OCI-LY1 (cell line): Measurements from ENCODE around the gene CACNA2D3.

Experiments
- H2AFZ ChIP-seq: fragments of 200-600 bp; sonication (generic), shearing (Covaris generic); 2 replicates; pipeline ENCODE4 v1.6.0; 2014; ENCODE audit warnings: antibody characterized with exemption, mild to moderate bottlenecking, low read length
- H3F3A ChIP-seq: fragments of 200-600 bp; sonication (generic), shearing (Covaris generic); 2 replicates; pipeline ENCODE4 v1.6.0; 2014; ENCODE audit warnings: mild to moderate bottlenecking, antibody characterized with exemption, low read length, moderate library complexity; ENCODE audit not compliant: insufficient read depth
- H3K27ac ChIP-seq: fragments of 200-600 bp; sonication (generic); 2 replicates; pipeline ENCODE4 v1.5.1; 2014; ENCODE audit warnings: low read length, mixed run types, mild to moderate bottlenecking, low read depth; ENCODE audit not compliant: poor library complexity, severe bottlenecking
- H3K27me3 ChIP-seq: fragments of 200-600 bp; sonication (generic); 2 replicates; pipeline ENCODE4 v1.6.0; 2014; ENCODE audit warnings: antibody characterized with exemption, mild to moderate bottlenecking, low read length, moderate library complexity; ENCODE audit not compliant: insufficient read depth
- H3K36me3 ChIP-seq: fragments of 200-600 bp; sonication (generic); 2 replicates; pipeline ENCODE4 v1.6.1; 2014; ENCODE audit warnings: mild to moderate bottlenecking, antibody characterized with exemption, low read length, moderate library complexity, mixed read lengths; ENCODE audit not compliant: insufficient read depth
- H3K4me1 ChIP-seq: fragments of 200-600 bp; sonication (generic); 2 replicates; pipeline ENCODE4 v1.5.1; 2014; ENCODE audit warnings: mild to moderate bottlenecking, low read length, moderate library complexity; ENCODE audit not compliant: insufficient read depth, severe bottlenecking
- H3K4me2 ChIP-seq: fragments of 200-600 bp; sonication (generic), shearing (Covaris generic); 2 replicates; pipeline ENCODE4 v1.6.1; 2014; ENCODE audit warnings: low read length
- H3K4me3 ChIP-seq: fragments of 200-600 bp; sonication (generic); 2 replicates; pipeline ENCODE4 v1.5.1; 2014; ENCODE audit warnings: low read length, low read depth, mild to moderate bottlenecking, mixed read lengths; ENCODE audit not compliant: poor library complexity, severe bottlenecking
- H3K79me2 ChIP-seq: fragments of 200-600 bp; shearing (Covaris generic); 2 replicates; pipeline ENCODE4 v1.6.1; 2016; ENCODE audit warnings: mixed run types, low read length, mixed read lengths; ENCODE audit not compliant: insufficient read depth
- H3K9ac ChIP-seq: fragments of 200-600 bp; sonication (generic), shearing (Covaris generic); 2 replicates; pipeline ENCODE4 v1.6.1; 2014; ENCODE audit warnings: mild to moderate bottlenecking, low read length, mixed read lengths
- H3K9me2 ChIP-seq: fragments of 200-600 bp; sonication (generic), shearing (Covaris generic); 2 replicates; pipeline ENCODE4 v1.6.1; 2014; ENCODE audit warnings: low read depth, mild to moderate bottlenecking, low read length, mixed read lengths
- H3K9me3 ChIP-seq: fragments of 200-600 bp; shearing (Covaris generic); 2 replicates; pipeline ENCODE4 v1.6.1; 2014; ENCODE audit warnings: low read length, mixed read lengths
- H4K20me1 ChIP-seq: fragments of 200-600 bp; sonication (generic), shearing (Covaris generic); 2 replicates; pipeline ENCODE4 v1.6.0; 2016; ENCODE audit warnings: mild to moderate bottlenecking, low read length; ENCODE audit not compliant: insufficient read depth
- EZH2 ChIP-seq: fragments of 200-600 bp; sonication (generic), shearing (Covaris generic); IDR thresholded peaks from 2 replicates; pipeline ENCODE4 v1.8.0; 2017; ENCODE audit warnings: borderline replicate concordance, mixed run types, mild to moderate bottlenecking, antibody characterized with exemption, low read length, moderate library complexity, mixed read lengths
- TF ChIP-seq, protein P1 (sequence below): fragments of 200-600 bp; sonication (generic), shearing (Covaris generic); IDR thresholded peaks from 2 replicates; pipeline ENCODE4 v1.5.1; 2017; ENCODE audit warnings: mild to moderate bottlenecking, antibody characterized with exemption, low read length, moderate library complexity, mixed read lengths

Gene CACNA2D3

DNA sequence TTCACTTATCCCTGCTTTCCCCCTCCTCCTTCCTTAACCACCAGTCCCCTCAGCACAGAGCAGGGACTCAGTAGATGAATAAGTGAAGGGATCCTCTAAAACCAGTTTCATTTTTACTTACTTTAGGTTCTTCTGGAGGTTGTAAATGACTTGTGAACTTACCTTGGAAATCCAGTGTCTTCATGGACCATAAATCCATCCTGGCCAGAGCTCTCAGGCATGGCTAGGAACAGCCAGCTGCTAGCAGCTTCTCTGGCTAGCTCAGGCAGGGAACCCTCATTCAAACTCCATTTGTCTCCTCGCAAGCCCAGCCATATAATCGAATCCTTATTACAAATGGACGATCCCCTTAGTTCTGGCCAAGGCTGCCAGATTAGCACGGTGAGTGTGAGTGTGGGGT lies 727.0 kb downstream of the CACNA2D3 start:
- H2AFZ ChIP-seq = no peak overlapping the region
- TF ChIP-seq EZH2 = no peak
- TF ChIP-seq, protein P1, sequence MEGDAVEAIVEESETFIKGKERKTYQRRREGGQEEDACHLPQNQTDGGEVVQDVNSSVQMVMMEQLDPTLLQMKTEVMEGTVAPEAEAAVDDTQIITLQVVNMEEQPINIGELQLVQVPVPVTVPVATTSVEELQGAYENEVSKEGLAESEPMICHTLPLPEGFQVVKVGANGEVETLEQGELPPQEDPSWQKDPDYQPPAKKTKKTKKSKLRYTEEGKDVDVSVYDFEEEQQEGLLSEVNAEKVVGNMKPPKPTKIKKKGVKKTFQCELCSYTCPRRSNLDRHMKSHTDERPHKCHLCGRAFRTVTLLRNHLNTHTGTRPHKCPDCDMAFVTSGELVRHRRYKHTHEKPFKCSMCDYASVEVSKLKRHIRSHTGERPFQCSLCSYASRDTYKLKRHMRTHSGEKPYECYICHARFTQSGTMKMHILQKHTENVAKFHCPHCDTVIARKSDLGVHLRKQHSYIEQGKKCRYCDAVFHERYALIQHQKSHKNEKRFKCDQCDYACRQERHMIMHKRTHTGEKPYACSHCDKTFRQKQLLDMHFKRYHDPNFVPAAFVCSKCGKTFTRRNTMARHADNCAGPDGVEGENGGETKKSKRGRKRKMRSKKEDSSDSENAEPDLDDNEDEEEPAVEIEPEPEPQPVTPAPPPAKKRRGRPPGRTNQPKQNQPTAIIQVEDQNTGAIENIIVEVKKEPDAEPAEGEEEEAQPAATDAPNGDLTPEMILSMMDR = no peak
- H3K36me3 ChIP-seq = no peaks in the 10 kb centered on the region
- H3K4me3 ChIP-seq = no peak overlapping the region
- no peaks in the 10 kb centered on the region for H3K79me2 ChIP-seq
- no peaks in the 10 kb centered on the region for H3K27me3 ChIP-seq
- H3K9me3 ChIP-seq = no peaks in the 10 kb centered on the region
- no peaks in the 10 kb centered on the region for H3K9me2 ChIP-seq
- no peaks in the 10 kb centered on the region for H4K20me1 ChIP-seq
- no peak overlapping the region for H3K27ac ChIP-seq
- no peak overlapping the region for H3K4me2 ChIP-seq
- H3K4me1 ChIP-seq = no peaks in the 10 kb centered on the region
- no peak overlapping the region for H3K9ac ChIP-seq
- no peaks in the 10 kb centered on the region for H3F3A ChIP-seq

DNA sequence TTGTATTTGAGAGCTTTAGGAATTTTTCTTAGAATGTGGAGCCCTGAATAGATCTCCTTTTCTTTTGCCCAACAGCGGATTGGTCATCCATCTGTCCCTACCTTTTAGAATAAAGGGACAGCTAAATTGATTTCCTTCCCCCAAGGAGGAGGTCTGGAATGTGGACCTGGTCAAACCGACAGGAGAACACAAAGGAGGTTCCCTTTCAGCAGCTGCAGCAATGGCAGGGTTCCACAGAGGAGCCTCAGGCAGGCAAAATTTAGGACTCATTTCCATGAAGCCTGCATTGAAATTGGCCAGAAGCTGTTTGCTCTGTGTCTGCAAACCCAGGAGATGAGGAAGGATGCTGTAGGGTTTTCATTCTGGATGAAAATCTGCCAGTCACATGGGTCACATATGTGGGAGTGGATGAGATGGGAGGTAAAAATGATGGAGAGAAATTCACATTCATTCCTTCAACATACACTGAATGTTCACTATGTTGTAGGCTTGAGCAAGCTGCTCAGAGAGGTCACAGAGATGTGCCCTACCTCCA lies 728.2 kb downstream of the CACNA2D3 start:
- Histone ChIP-seq H3K4me3 (no peak overlapping the region), H2AFZ (no peak overlapping the region), H3K79me2 (no peaks in the 10 kb centered on the region), H3K27me3 (no peaks in the 10 kb centered on the region), H3K9me3 (no peaks in the 10 kb centered on the region), H3K9me2 (no peaks in the 10 kb centered on the region), H3F3A (no peaks in the 10 kb centered on the region), H3K27ac (no peak overlapping the region), H3K4me2 (no peak overlapping the region), H3K36me3 (no peaks in the 10 kb centered on the region), H3K4me1 (no peaks in the 10 kb centered on the region), H3K9ac (no peak overlapping the region), H4K20me1 (no peaks in the 10 kb centered on the region)
- TF ChIP-seq, protein P1 = no peak
- no peak for TF ChIP-seq EZH2

DNA sequence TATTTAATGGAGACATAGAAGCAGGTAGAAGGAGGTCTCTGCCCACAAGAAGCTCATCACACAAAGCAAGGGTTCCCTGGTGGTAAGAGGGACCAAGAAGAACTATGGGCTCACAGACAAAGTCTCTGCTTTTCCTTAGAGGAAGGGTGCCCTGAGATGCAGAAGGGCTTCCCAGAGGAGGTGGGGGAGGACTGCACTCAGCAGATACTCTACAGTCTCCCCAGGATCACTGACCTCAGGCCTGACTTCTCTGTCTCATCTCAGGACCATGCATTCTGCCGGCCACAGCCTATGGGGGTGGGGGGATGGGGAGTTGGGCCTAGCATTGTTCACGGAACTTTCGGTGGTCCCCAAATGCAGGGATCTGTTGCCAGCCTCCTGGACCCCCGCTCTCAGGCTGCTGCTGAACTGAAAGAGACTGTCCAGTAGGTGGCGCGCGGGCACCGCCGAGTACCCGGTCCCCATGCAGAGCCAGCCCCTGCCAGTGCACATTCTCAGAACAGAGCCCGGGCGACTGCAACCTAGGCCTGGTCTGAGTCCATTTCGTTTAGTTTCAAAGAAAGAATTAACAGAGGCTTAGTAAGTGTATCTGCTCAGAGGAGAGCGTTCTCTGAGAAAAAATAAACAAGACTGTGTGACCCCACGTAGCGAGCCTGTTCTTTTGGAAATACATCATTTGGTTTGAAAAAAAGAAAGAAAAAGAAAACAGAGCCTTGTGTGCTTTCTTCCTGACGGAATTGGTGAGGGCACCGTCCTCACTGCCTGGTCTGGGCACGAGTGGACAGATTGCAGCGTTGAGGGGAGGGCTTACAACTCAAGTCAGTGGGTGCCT lies 731.4 kb downstream of the CACNA2D3 start:
- no peaks in the 10 kb centered on the region for H3K79me2 ChIP-seq
- H3K4me3 ChIP-seq = no peak overlapping the region
- no peaks in the 10 kb centered on the region for H3K27me3 ChIP-seq
- H3F3A ChIP-seq = no peaks in the 10 kb centered on the region
- no peaks in the 10 kb centered on the region for H3K9me3 ChIP-seq
- no peak overlapping the region for H3K9ac ChIP-seq
- no peaks in the 10 kb centered on the region for H3K36me3 ChIP-seq
- no peak overlapping the region for H3K4me2 ChIP-seq
- H2AFZ ChIP-seq = no peak overlapping the region
- H3K9me2 ChIP-seq = no peaks in the 10 kb centered on the region
- no peak overlapping the region for H3K27ac ChIP-seq
- no peaks in the 10 kb centered on the region for H4K20me1 ChIP-seq
- H3K4me1 ChIP-seq = no peaks in the 10 kb centered on the region
- TF ChIP-seq, protein P1 = peak; percentile 82
- no peak for TF ChIP-seq EZH2
